GM18868 (cell line): ENCODE data around the gene ERGIC1.
"Not testable (repeated sequence)": the region's sequence is repeated elsewhere in the genome, so short reads cannot be mapped to it uniquely, and the experiment has no call there.

Experiments
- ATAC-seq: cut with Tn5 transposase; IDR thresholded peaks from one replicate; pipeline ENCODE4 v1.9.1; 2021; ENCODE audit warnings: mild to moderate bottlenecking, moderate library complexity; ENCODE audit not compliant: unreplicated experiment

Gene ERGIC1

DNA sequence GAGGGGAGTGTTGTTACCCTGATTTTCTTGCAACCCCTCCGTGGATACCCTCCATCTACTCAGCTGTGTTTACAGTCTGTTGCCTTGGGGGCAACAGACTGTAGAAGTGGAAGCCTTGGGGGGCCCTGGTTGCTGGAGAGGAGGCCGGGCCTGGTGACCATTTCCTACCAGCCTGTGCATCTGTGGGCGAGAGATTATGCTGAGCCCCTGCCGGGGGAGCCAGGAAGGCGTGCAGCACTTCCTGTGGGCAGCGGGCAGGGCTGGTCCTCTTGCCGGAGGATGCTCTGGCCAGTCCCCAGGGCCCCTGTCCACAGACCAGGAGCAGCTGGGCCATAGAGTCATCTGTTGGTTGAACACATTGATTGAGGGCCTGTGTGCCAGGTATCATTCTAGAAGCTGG is 11.1 kb downstream of the ERGIC1 start:
- no peak for ATAC-seq

DNA sequence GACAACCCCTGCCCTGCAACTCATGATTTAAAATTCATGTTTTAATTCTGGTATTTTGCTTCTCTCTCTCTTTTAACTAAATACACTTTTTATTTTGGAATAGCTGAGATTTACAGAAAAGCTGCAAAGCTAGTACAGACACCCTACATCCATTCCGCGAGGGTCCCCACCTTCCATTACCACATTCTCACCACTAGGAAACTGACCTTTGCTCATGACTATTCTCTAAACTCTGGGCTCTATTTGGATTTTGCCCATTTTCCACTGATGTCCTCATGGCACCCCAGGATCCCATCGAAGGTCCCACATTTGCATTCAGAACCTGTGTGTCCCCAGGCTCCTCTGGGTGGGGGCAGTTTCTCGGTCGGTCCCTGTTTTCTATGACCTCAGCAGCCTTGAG is 11.5 kb downstream of the ERGIC1 start:
- ATAC-seq: no peak

DNA sequence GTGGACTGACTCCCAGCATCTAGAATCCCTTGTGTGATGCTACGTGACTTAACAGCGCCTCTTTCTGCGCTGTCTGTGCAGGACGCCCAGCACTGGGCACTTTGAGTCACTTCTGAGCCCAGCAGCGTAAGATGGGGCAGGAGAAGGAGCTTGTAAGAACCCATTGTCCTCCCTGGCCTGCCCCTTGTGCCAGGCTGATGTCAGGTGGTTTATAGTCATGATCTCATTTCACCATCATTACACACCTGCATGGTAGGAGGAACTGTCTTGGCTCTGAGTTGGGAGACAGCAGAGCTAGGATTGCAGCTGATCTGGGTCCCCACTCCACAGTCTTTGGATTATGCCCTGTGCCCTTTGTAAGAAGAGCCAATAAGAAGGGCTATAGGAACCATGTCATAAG is 12.2 kb downstream of the ERGIC1 start:
- ATAC-seq: no peak

DNA sequence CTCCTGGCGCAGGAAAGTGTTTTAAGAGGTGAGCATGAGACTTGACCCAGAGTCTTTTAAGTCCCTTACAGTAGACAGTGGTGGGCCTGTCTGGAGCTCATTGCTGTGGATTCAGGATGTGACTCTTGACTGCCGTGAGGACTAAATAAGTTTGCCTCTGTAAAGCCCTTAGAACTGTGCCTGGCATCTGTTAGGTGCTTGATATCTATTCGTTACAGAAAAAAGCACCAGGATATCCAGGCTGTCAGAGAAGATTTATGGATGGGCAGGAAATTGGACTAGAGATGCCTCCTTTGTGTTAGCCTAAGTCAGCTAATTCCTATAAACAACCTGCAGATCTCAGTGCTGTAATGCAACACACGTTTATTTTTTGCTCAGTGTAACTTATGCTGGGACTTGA is 12.6 kb downstream of the ERGIC1 start:
- ATAC-seq: no peak

DNA sequence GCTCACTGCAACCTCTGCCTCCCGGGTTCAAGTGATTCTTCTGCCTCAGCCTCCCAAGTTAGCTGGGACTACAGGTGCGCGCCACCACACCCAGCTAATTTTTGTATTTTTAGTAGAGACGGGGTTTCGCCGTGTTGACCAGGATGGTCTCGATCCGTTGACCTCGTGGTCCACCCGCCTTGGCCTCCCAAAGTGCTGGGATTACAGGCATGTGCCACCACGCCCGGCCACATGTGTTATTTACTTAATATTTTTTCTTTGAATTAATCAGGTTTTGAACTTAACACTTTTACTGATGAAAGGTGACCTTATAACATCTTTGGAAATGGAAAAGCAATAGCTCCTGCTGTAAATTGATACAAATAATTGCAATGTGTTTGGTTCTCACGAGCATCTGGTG is 13.5 kb downstream of the ERGIC1 start:
- ATAC-seq: not testable (repeated sequence)

DNA sequence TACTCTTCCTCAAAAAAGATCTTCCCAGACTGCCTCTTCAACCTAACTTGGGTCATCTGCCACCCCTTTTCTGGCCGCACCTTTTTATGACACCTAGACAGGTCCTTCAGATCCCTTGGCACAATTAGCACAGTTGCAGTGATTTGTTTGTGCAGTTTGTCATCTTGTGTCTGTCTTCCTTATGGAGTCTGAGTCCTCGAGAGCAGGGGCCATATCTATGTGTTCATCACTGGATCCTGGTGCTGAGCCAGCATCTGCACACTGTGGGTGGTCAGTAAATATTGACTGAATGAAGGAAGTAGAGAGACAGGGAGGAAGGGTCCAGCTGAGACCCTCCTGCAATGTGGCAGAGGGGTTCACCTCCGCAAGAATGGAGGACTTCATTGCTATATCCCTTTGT is 14.4 kb downstream of the ERGIC1 start:
- no peak for ATAC-seq

DNA sequence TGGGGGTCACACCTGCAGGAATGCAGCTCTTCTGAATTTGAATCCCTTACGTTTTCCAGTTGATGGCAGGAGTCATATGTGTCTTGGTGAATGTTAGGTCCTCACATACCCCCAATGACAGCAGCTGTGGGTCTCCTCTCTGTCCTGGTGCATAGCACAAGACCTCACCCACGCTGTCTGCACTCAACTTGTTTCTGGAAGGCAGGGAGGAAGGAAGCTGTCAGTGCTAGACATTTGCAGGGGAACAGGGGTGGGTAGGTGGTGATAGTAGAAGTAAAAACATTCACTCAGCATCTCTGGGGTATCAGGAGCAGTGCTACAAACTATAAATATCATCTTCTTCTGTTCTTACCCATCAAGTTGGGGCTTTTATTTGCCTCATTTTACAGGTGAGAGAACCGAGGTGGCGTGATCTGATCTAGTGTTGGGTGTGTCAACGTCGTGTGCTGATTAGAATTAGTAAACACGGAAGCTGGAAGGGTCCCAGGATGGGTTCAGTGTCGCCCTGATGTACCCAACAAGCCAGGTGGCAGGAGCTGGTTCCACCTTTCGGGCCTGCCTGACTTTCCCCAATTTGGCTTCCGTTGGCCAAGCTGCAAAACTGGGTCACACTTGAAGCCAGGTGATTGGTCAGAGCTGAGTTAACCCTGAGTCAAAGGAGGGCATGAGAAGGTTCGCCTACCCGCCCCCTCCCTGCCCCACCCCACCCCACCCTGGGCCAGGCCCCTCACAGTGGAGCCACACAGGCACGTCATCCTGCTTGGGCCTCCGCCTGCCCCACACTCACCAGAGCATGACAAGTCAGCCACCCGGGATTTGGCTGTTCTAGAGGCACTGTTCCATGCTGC is 15.8 kb downstream of the ERGIC1 start:
- peak; percentile 68 for ATAC-seq

DNA sequence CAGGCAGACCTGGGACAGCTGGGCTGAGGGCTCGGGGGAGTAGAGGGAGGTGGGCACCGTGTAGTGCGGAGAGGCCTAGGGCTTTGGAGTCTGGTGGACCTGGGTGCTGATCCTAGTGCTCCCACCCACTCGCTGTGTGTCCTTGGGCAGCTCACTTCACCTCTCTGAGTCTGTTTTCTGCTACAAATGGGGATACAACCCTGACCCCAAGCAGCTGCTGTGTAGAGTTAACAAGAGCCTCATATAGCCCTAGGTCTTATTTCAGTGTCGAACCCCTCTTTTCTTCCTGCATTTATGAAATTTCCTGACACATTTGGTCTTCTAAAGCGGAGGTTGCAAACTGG is 16.4 kb downstream of the ERGIC1 start:
- ATAC-seq: peak; percentile 3

DNA sequence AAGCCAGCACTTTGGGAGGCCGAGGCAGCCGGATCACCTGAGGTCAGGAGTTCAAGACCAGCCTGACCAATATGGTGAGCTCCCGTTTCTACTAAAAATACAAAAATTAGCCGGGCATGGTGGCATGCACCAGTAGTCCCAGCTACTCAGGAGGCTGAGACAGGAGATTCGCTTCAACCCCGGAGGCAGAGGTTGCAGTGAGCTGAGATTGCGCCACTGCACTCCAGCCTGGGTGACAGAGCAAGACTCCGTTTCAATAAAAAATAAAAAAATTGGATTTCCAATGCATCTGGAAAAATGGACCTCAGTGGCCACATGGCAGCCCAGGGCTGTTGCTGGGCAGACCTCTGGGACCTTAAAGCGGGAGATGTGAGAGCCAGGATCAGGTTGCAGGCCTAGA is 17.2 kb downstream of the ERGIC1 start:
- ATAC-seq: not testable (repeated sequence)

DNA sequence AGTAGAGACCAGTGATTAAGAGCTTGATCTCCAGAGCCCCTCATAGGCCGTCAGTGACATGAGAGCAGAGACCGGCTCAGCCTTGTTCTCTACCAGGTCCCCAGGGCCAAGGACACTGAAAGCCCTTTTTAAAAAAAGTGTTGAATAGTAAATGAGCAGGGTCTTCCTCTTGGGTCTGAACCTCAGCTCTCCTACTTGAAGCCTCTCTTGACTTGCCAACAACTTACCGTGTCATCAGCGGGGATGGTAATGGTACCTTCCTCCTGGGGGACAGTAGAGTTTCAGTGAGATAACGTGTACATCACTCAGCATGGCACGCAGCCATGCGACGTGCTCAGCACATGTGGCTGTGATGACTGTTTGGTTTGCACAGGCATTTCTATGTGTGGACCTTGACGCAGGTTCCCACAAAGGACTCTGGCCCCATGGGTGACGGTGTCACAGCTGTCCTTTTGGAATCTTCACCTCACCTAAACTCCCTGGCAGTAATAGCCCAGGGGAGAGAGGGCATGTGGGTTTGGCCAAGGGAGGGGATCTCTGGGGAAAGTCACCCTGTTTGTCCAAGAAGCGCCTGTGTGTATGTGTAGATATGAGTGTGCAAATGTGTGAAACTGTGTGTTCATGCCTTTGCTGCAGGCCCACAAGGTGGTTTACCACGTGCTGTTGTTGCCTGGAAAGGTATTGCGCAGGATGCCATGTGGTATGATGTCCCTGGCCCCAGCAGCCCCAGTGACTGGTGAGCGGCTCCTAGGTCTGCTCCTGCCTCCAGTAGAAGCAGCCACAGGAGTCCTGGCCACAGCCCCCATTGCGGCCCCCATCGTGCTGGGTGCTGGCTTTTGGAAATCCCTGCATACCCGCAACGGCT is 18.7 kb downstream of the ERGIC1 start:
- no peak for ATAC-seq

DNA sequence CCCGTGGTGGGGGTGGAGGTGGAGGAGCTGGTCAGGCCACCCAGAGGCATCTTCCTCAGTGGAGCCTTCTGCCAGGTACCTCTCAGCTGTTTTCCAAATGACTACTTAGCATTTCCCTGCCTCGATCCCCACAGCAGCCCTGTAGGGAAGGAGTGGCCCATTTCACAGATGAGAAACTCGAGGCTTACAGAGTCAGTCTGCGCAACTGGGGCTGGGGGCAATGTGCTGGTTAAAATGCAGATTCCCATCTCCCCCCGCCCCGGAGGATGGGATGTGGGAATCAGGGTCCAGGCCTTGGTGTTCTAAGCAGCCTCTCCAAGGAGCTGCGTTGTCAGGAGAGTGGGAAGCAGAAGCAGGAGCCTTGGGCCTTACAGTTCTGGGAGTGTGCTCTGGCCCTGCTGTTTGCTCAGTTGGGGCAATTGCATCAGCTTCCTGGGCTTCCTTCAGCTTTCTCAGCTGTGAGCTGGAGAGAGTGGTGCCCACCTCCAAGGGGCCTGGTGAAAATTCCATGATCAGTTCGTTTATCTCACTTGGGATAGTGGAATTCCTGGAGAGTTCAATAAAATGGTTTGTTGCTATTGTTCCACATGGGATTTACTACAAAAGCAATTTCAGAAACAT is 19.4 kb downstream of the ERGIC1 start:
- ATAC-seq: no peak

DNA sequence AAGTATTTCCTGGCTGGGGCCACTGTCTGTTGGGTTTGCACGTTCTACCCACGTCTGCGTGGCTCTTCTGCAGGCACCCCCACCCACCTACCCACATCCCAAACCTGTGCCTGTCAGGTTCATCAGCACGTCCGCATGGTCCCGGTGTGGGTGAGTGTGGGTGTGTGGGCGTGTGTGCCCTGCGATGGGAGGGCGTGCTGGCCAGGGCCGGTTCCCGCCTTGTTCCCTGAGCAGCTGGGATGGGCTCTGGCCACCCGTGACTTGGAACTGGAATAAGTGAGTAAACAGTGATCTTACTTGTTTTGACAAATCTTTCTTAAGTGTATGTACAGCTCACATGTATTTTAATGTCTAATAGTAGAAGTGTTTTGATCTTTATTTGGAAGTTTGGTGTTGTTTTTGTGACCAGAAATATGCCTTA is 20.4 kb downstream of the ERGIC1 start:
- no peak for ATAC-seq

DNA sequence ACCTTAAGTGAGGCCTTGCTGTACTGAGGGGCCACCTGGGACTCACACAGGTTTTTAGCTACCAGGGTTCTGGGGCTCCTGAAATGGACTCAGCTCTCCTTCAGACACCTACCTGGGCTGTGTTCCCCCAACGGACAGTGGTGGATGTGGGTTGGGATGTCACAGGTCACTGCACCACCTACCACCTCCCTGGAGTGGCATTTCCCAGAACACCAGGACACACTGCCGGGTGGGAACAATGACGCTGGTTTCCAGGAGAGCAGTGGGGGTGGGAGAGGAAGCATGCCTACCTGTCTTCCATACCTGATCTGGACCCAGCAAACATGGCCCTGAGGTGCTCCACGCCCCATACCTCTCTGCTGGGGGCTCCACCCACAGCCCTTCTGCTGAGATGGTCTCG is 20.9 kb downstream of the ERGIC1 start:
- ATAC-seq: no peak

DNA sequence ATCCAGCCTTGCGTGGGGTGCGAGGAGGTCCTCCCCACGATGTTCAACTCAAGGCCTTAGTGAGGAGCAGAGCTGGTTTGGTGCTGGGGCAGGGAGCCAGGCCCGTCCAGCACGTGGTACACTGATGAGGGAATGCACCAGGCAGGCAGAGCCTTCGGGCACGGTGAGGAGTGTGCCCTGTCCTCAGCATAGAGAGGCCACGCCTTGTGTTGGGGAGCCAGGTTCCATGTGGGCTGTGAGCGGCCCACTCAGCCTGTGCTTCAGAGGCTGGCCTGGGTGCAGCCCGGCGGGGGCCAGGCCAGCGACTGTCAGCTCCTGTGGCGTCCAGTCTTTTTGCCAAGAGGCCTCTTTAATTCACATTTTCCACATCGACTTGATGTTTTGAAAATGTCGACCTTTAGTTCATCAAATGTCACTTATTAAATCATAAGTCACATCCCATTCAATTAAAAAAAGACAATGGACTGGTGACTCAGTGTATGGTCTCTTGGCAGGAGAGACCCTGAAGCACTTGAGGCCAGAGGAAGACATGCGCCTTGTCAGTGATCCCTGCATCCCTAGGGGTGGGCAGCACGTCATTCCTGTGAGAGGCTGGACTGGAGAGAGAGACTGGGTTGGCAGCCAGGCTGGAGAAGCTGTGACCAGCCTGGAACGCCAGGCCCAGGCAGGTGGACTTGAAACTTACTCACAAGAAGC is 21.7 kb downstream of the ERGIC1 start:
- ATAC-seq: no peak

DNA sequence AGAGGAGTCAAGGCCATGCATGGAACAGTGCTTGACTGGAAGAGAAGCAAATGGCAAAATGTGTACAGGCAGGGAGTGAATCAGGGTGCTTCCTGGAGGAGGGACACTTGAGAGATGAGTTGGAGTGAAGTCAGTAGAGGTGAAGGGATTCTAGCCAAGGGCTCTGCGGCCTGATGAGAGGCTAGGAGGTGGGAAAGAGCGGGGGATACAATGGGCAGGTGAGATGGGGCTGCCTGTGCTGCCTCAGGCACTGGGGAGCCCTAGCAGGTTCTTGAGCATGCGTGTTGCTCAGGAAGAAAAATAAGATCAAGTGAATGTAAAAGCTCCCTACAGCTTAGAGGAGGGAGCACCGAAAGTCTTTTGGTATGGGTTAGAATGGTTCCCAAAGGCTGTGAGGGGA is 22.3 kb downstream of the ERGIC1 start:
- ATAC-seq: no peak

DNA sequence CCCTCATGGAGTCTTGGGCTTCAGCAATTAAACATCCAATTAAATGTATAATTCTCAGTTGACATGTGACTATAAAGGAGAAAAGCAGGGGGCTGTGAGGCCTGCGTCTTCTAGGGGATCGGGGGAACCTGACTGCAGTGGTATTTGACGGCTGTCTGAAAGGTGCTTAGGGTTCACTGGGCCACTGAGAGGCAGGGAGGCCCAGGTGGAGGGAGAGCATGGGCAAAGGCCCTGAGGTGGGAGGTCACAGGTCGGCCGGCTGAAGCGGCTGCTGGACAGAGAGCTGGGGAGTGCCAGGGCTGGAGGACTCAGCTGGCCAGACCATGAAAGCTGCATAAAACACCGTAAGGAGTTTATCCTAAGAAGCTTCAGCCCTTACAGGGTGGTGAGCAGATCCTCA is 23.9 kb downstream of the ERGIC1 start:
- no peak for ATAC-seq

DNA sequence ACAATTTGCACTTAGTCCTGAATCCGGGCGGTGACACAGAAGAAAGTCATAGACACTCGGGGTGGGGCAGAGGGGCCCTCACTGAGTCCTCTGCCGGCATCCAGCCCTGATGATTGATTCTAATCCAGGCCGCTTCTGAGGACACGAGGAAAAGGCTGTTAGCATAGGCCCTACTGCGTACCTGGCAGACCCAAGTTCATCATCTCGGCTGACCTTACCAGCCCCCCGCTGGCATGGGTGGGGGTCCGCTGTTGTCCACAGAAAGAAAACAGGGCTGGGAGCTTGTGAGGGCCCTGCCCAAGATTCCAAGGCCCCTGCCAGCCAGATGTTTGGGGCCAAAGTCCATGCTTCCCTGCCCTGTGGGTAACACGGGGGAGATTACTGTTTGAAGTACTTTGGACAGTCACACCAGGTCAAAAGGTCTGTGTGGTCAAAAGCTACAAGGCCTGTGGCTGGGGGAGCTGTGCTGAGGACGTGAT is 24.5 kb downstream of the ERGIC1 start:
- no peak for ATAC-seq

DNA sequence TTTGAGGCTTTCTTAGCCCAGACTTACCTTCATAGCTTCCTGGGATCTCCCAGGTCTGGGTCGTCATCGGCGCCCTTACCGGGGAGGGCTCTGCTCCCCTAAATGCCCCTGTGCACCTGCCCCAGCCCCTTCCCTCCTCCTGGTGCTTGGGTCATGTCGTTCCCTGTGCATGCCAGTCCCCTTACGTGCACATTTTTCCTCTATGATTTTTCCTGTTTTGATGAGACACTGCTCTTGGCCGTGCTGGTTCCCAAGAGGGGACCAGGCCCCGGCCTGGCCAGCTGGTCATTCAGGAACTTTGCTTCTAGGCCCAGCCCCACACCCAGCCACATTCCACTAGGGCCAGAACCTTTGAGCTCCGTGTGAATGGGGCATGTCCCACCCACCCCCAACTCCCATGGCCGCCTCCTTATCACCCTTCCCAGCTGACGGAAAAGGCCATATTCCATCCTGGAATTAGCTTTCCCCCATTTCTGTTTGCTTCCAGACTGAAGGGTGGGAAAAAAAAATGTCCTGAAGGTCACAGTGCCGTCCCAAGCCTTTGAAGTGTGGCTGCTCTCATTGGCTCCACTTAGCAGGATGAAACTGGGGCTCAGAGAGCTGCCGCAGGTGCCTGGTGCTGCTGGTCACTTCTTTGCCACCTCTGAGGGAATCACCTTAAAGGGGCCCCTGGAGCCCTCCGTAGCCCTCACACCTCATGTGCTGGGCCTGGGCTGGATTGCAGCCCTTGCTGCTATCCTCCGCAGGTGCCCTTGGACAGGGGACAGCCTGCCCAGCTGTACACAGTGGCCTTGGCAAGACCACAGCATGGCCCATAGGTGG is 25.1 kb downstream of the ERGIC1 start:
- ATAC-seq: no peak

DNA sequence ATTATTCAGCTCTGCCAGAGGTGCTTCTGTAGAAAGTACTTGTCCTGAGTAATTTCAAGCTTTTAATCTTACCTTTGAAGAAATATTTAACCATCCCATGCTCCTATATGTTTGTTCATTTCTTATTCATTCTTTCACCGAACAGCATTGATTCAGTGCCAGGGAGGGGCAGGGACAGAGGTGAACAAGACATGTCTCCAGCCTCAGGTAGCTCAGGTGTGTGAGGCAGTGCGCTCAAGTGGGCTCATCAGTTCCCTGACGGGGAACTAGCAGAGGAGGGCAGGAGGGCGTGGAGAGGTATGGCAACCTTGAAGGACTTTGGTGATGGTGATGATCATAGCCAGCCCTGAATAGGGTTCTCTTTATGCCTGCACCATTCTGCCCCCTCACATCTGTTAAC is 25.9 kb downstream of the ERGIC1 start:
- ATAC-seq: no peak
